ENCODE data around the gene YKT6.
"Not testable (repeated sequence)": the region's sequence is repeated elsewhere in the genome, so short reads cannot be mapped to it uniquely, and the experiment has no call there.

YKT6 gene

DNA sequence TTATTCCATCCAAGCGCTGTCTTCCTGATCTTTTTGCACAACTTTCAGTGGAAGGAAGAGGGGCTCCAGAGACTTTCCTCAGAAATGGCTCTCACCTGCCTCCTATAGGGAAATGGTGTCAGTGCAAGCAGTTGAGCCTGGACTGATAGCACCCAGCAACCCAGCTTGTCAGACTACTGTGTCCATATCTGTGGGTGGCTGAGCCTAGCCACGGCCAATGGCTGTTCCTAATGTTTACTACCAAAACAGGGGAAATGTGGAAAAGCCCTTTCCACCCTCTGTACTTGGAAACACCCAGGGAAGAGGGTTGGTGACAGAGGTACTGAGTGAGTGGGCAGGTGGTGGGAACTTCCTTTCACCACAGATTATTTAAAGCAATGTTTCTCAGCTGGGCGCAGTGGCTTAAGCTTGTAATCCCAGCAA is 4.3 kb upstream of the YKT6 start:
- Histone ChIP-seq H3K4me1 (peaks cover 0 to 14% (median 9%) of the 10 kb centered on the region in 10 experiments; a peak in 13 of 20 replicates), H3K27ac (no peak overlapping the region), H3K27me3 (no peaks in the 10 kb centered on the region), H3K4me2 (peak overlapping the region in 4 of 11 experiments; percentile 13 to 43 (median 23); a peak in 5 of 22 replicates), H3K36me3 (no peaks in the 10 kb centered on the region), H4K20me1 (peaks cover 0 to 1% (median 0%) of the 10 kb centered on the region in 11 experiments; a peak in 3 of 22 replicates), H3K4me3 (no peak overlapping the region), H3K9me3 (replicated peaks in 1 of 11) (peaks cover 0 to 6% (median 0%) of the 10 kb centered on the region in 11 experiments; a peak in 1 of 22 replicates), H3K9ac (no peak overlapping the region; a peak in 1 of 22 replicates)
- no peak for TF ChIP-seq Cebpa-rat (IDR thresholded peaks at IDR 0.05)

GRCh38 chr7:44197474-44197873 is 3.3 kb upstream of the YKT6 start:
- Histone ChIP-seq H3K4me1 (peaks cover 8 to 25% (median 18%) of the 10 kb centered on the region in 10 experiments), H3K36me3 (no peaks in the 10 kb centered on the region; a peak in 1 of 22 replicates), H3K4me3 (no peak overlapping the region), H4K20me1 (peaks cover 0 to 11% (median 7%) of the 10 kb centered on the region in 11 experiments; a peak in 14 of 22 replicates), H3K9ac (no peak overlapping the region), H3K27me3 (no peaks in the 10 kb centered on the region), H3K4me2 (no peak overlapping the region), H3K27ac (no peak overlapping the region), H3K9me3 (replicated peaks in 1 of 11) (peaks cover 0 to 6% (median 0%) of the 10 kb centered on the region in 11 experiments; a peak in 1 of 22 replicates)
- TF ChIP-seq Cebpa-rat (IDR thresholded peaks at IDR 0.05) = no peak

DNA sequence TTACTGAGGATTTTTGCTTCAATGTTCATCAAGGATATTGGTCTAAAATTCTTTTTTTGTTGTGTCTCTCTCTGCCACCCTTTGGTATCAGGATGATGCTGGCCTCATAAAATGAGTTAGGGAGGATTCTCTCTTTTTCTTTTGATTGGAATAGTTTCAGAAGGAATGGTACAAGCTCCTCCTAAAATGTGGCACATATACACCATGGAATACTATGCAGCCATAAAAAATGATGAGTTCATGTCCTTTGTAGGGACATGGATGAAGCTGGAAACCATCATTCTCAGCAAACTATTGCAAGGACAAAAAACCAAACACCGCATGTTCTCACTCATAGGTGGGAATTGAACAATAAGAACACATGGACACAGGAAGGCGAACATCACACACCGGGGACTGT is 615 bp upstream of the YKT6 start:
- H4K20me1 ChIP-seq = peaks cover 12 to 38% (median 33%) of the 10 kb centered on the region in 11 experiments; a peak in 19 of 22 replicates
- H3K9ac ChIP-seq, H3K4me3 ChIP-seq: not testable (repeated sequence)

DNA sequence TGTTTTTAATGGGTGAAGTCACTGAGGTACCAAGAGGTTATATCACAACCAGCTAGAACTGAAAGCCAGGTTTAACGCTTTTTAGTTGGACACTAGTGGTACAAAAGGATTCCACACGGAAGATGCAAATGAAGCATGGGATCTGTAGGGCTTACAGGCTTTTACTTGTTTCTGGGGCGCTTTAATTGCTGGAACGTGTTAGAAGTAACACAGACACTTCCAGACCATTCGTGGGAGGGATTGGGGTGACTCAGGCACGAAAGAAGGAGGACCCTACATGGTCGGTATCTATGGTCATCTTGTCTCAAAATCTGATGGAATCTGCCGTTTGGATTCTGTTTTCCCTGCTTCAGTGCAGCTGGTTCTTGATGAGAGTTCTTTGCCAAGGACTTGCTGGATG is 1.0 kb downstream of the YKT6 start:
- Histone ChIP-seq H3K36me3 (peaks cover 29 to 38% (median 35%) of the 10 kb centered on the region in 11 experiments), H3K27ac (peak overlapping the region in 7 of 11 experiments; percentile 71 to 82 (median 81); a peak in 6 of 22 replicates), H3K9me3 (replicated peaks in 1 of 11) (no peaks in the 10 kb centered on the region), H3K4me2 (peak overlapping the region; percentile 82 to 98 (median 91)), H3K4me1 (peaks cover 14 to 25% (median 15%) of the 10 kb centered on the region in 10 experiments), H3K9ac (peak overlapping the region; percentile 82 to 94 (median 88)), H4K20me1 (peaks cover 20 to 54% (median 44%) of the 10 kb centered on the region in 11 experiments; a peak in 19 of 22 replicates), H3K4me3 (peak overlapping the region; percentile 72 to 92 (median 84)), H3K27me3 (no peaks in the 10 kb centered on the region)
- no peak for TF ChIP-seq Cebpa-rat (IDR thresholded peaks at IDR 0.05)

More for the DNA sequence above, 615 bp upstream of the YKT6 start:
- not testable (repeated sequence) for H3K4me2 ChIP-seq; H3K27ac ChIP-seq; H3K27me3 ChIP-seq; H3K9me3 ChIP-seq (replicated peaks in 1 of 11)
- H3K36me3 ChIP-seq = peaks cover 13 to 21% (median 18%) of the 10 kb centered on the region in 11 experiments
- H3K4me1 ChIP-seq = peaks cover 15 to 36% (median 23%) of the 10 kb centered on the region in 10 experiments

DNA sequence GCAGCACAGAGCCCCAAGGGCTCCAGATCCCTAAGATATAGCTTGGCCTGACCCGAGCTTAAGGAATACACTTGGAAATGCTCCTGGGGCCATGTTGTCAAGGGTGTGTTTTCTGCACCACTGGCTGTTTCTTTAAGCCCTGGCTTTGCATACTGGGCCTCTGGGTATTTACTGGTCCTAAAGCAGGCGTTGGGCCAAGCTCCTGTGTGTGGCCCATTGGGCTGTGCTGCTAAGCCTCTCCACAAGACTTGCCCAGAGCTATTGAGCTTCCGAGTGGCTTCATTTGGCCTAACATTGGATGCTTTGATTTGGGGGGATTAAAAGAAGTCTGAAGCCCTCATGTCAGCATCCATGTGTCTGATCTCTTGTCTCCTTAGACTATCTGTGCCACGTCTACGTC is 5.2 kb downstream of the YKT6 start:
- H3K27me3 ChIP-seq = no peaks in the 10 kb centered on the region
- peaks cover 71 to 79% (median 77%) of the 10 kb centered on the region in 11 experiments for H3K36me3 ChIP-seq
- no peak overlapping the region for H3K4me3 ChIP-seq
- H4K20me1 ChIP-seq = peaks cover 20 to 80% (median 55%) of the 10 kb centered on the region in 11 experiments; a peak in 19 of 22 replicates
- TF ChIP-seq Cebpa-rat (IDR thresholded peaks at IDR 0.05) = no peak
- no peaks in the 10 kb centered on the region for H3K9me3 ChIP-seq (replicated peaks in 1 of 11)
- H3K4me1 ChIP-seq = peaks cover 13 to 25% (median 14%) of the 10 kb centered on the region in 10 experiments
- no peak overlapping the region for H3K27ac ChIP-seq
- H3K9ac ChIP-seq = no peak overlapping the region
- no peak overlapping the region for H3K4me2 ChIP-seq

GRCh38 chr7:44208085-44208484 is 7.3 kb downstream of the YKT6 start:
- Histone ChIP-seq H3K4me1 (peaks cover 0 to 10% (median 0%) of the 10 kb centered on the region in 10 experiments; a peak in 2 of 20 replicates), H4K20me1 (peaks cover 18 to 79% (median 53%) of the 10 kb centered on the region in 11 experiments; a peak in 19 of 22 replicates), H3K27me3 (no peaks in the 10 kb centered on the region), H3K9me3 (replicated peaks in 1 of 11) (no peaks in the 10 kb centered on the region), H3K9ac (no peak overlapping the region), H3K36me3 (peaks cover 92 to 100% (median 97%) of the 10 kb centered on the region in 11 experiments), H3K4me2 (no peak overlapping the region), H3K4me3 (no peak overlapping the region), H3K27ac (no peak overlapping the region)
- TF ChIP-seq Cebpa-rat (IDR thresholded peaks at IDR 0.05) = no peak

- peaks cover 85 to 99% (median 94%) of the 10 kb centered on the region in 11 experiments for H3K36me3 ChIP-seq
- no peak overlapping the region for H3K27ac ChIP-seq
- H3K9ac ChIP-seq = no peak overlapping the region
- H3K27me3 ChIP-seq = no peaks in the 10 kb centered on the region
- H3K4me3 ChIP-seq = no peak overlapping the region
- H4K20me1 ChIP-seq = peaks cover 0 to 78% (median 40%) of the 10 kb centered on the region in 11 experiments; a peak in 19 of 22 replicates
- no peak for TF ChIP-seq Cebpa-rat (IDR thresholded peaks at IDR 0.05)
- H3K4me2 ChIP-seq = no peak overlapping the region
- peaks cover 0 to 12% (median 0%) of the 10 kb centered on the region in 10 experiments; a peak in 6 of 20 replicates for H3K4me1 ChIP-seq
- H3K9me3 ChIP-seq (replicated peaks in 1 of 11) = no peaks in the 10 kb centered on the region
Measured at GRCh38 chr7:44210107-44210506, 9.3 kb downstream of the YKT6 start.

- Histone ChIP-seq H4K20me1 (peaks cover 0 to 75% (median 29%) of the 10 kb centered on the region in 11 experiments; a peak in 19 of 22 replicates), H3K27ac (no peak overlapping the region), H3K27me3 (no peaks in the 10 kb centered on the region), H3K36me3 (peaks cover 74 to 88% (median 83%) of the 10 kb centered on the region in 11 experiments), H3K4me1 (peaks cover 0 to 12% (median 0%) of the 10 kb centered on the region in 10 experiments; a peak in 6 of 20 replicates), H3K9me3 (replicated peaks in 1 of 11) (no peaks in the 10 kb centered on the region), H3K4me3 (no peak overlapping the region), H3K4me2 (no peak overlapping the region), H3K9ac (no peak overlapping the region)
- TF ChIP-seq Cebpa-rat (IDR thresholded peaks at IDR 0.05) = no peak
Measured at GRCh38 chr7:44211126-44211675, 10.4 kb downstream of the YKT6 start.

DNA sequence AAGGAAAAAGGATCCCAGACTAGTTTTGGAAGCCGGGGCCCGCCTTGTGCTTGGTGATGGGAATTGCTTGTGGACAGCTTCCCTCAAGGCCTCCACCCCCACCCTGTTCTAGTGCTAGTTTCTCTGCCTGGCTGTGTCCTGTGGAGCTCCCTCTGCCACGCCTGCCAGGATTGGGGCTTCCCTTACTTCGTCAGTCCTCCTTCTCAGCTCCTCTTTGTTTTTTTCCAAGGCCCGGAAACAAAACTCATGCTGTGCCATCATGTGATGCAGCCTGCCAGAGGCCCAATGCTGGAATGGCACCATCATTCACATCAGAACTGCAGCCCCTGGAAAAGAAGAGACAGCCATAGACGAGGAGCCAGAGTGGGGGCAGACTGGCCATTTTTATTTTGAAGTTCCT is 11.2 kb downstream of the YKT6 start:
- Histone ChIP-seq H3K27ac (no peak overlapping the region), H3K4me3 (no peak overlapping the region), H3K9ac (no peak overlapping the region; a peak in 1 of 22 replicates), H3K27me3 (no peaks in the 10 kb centered on the region), H3K4me1 (peaks cover 0 to 12% (median 0%) of the 10 kb centered on the region in 10 experiments; a peak in 6 of 20 replicates), H3K9me3 (replicated peaks in 1 of 11) (no peaks in the 10 kb centered on the region), H3K4me2 (no peak overlapping the region), H4K20me1 (peaks cover 0 to 75% (median 20%) of the 10 kb centered on the region in 11 experiments; a peak in 16 of 22 replicates), H3K36me3 (peaks cover 66 to 80% (median 75%) of the 10 kb centered on the region in 11 experiments)
- no peak for TF ChIP-seq Cebpa-rat (IDR thresholded peaks at IDR 0.05)

All from BLaER1 treated with 17β-estradiol and CSF1 and Interleukin-3, amounts not matched to agents 10 nM and 100 nM (cell line).